Progenitor cell of endocrine pancreas (in vitro differentiated cells): ENCODE data around the gene FAM114A1. TPM values are rescaled to one million over a fixed set of nuclear protein-coding genes. Genes with fewer than 3 reads are reported as not detected.
"Not testable (repeated sequence)": the region's sequence is repeated elsewhere in the genome, so short reads cannot be mapped to it uniquely, and the experiment has no call there.

Experiments used
- DNase-seq: peaks from one replicate; pipeline ENCODE4 v3.0.0; 2021; ENCODE audit warnings: low spot score; ENCODE audit not compliant: unreplicated experiment
- H3K27ac Mint-ChIP-seq: 2 replicates; pipeline ENCODE4 v1.8.0; 2021; ENCODE audit warnings: mild to moderate bottlenecking, moderate library complexity, mixed read lengths
- H3K27me3 Mint-ChIP-seq: 2 replicates; pipeline ENCODE4 v1.8.0; 2021; ENCODE audit warnings: mixed read lengths
- H3K36me3 Mint-ChIP-seq: 2 replicates; pipeline ENCODE4 v1.8.0; 2022; ENCODE audit warnings: mixed read lengths; ENCODE audit not compliant: insufficient read depth
- H3K4me1 Mint-ChIP-seq: 2 replicates; pipeline ENCODE4 v1.8.0; 2021; ENCODE audit warnings: low read depth, mixed read lengths
- H3K4me3 Mint-ChIP-seq: 2 replicates; pipeline ENCODE4 v1.8.0; 2021; ENCODE audit warnings: low read depth, mild to moderate bottlenecking, moderate library complexity, mixed read lengths
- H3K9me3 Mint-ChIP-seq: 2 replicates; pipeline ENCODE4 v1.8.0; 2021; ENCODE audit warnings: low read depth, mixed read lengths
- total RNA-seq: library from RNA; stranded (reverse); gene quantifications from 2 replicates; pipeline ENCODE4 v1.2.1, GENCODE V29; 2021
- TF ChIP-seq, protein P1 (sequence below): fragments of 200-600 bp; sonication (generic); IDR thresholded peaks from one replicate; pipeline ENCODE4 v1.5.0; 2021; ENCODE audit warnings: antibody characterized with exemption, mild to moderate bottlenecking; ENCODE audit not compliant: unreplicated experiment

FAM114A1 gene
- total RNA-seq, 1 donor from 2014 or later, result 32.6 TPM

DNA sequence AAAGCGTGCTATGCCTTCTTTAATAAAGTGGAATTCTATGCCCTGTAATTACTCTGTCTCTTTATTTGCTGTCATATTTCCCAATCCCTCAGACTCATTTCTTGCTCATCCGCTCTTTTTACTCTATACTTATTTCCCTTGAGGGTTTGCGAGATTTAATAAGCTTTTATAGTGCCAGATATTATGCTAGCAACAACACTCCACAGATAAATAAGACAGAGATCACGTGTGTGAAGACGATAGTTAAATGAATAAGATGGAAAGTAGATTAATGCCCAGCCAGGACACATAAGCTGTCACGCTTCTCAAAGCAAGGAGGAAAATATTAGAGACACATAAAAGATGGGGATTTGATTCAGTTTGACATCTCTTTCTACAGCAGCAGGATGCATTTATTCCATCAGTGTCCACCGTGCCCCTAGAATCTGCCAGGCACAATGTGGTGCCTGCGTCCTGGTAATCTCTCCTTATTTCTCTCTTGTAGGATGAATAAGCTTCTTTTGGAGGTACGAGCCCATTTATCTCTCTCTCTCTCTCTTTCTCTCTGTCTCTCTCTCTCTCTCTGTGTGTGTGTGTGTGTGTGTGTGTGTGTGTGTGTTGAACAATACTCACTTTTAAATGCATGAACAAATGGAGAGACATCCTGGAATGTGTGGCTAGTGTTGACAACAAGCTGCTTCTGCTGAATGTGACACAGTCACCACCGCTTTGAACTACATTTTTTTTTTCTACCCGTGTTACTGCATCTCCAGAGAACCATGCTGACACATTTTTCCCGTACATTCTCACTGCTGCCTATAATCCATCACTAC lies 116.4 kb downstream of the FAM114A1 start:
- no peaks in the 10 kb centered on the region for H3K36me3 Mint-ChIP-seq
- no peak overlapping the region for H3K27ac Mint-ChIP-seq
- peaks cover 6% of the 10 kb centered on the region for H3K4me1 Mint-ChIP-seq
- no peak overlapping the region for H3K4me3 Mint-ChIP-seq
- TF ChIP-seq, protein P1, sequence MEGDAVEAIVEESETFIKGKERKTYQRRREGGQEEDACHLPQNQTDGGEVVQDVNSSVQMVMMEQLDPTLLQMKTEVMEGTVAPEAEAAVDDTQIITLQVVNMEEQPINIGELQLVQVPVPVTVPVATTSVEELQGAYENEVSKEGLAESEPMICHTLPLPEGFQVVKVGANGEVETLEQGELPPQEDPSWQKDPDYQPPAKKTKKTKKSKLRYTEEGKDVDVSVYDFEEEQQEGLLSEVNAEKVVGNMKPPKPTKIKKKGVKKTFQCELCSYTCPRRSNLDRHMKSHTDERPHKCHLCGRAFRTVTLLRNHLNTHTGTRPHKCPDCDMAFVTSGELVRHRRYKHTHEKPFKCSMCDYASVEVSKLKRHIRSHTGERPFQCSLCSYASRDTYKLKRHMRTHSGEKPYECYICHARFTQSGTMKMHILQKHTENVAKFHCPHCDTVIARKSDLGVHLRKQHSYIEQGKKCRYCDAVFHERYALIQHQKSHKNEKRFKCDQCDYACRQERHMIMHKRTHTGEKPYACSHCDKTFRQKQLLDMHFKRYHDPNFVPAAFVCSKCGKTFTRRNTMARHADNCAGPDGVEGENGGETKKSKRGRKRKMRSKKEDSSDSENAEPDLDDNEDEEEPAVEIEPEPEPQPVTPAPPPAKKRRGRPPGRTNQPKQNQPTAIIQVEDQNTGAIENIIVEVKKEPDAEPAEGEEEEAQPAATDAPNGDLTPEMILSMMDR, result no peak
- H3K9me3 Mint-ChIP-seq, result no peaks in the 10 kb centered on the region
- H3K27me3 Mint-ChIP-seq, result no peaks in the 10 kb centered on the region
- no peak for DNase-seq

DNA sequence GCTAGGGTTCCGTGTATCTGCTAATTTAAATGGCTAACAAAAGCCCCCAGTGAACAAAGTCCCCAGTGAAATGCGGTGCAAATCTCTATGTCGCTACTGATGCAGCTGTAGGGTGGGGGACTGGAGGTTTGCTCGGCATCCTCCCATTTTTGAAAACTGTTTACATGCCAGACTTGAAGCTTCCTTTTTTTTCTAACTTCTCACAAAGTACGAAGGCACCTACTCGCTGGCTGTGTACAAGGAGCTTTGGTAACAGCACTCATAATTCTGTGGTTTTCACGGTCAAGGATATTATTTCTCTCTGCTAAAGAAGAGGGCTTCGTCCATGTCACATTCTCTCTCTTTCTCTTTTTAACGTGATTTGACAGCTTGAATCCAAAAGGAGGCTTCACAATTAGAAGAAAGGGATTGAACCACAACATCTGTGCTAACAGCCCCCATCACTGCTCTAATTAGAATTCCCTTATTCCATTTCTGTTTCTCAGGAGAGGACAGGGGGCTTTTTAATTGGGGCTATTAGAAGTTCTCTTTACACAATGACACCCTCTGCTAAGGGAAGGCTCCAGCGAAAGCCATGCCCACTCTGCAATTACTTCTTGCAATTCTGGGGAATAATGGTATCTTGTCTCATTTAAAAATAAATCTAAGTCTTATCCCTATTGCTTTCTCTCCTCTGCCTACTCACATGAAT lies 117.9 kb downstream of the FAM114A1 start:
- no peaks in the 10 kb centered on the region for H3K36me3 Mint-ChIP-seq
- no peak overlapping the region for H3K4me3 Mint-ChIP-seq
- no peaks in the 10 kb centered on the region for H3K27me3 Mint-ChIP-seq
- H3K9me3 Mint-ChIP-seq, result no peaks in the 10 kb centered on the region
- TF ChIP-seq, protein P1, result no peak
- H3K4me1 Mint-ChIP-seq, result peaks cover 6% of the 10 kb centered on the region
- no peak for DNase-seq
- no peak overlapping the region for H3K27ac Mint-ChIP-seq

DNA sequence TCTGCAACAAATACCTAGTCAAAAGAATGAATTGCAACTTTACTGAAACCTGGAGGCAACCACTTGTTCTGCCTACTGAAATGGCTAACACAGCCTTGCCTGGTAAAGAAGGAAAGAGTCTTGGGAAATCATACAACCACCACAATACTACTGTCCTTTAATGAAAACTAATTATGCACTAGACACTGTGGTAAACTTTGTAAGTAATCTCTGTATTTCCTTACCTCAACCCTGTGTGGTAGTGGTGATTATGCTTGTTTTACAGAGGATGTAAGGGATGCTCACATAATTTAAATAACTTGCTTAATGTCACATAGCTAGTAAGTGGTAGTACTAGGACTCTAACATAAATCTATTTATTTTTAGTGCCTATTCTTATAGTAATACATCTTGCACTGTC lies 119.9 kb downstream of the FAM114A1 start:
- Mint-ChIP-seq H3K27ac (no peak overlapping the region), H3K27me3 (no peaks in the 10 kb centered on the region), H3K4me1 (peaks cover 6% of the 10 kb centered on the region), H3K4me3 (no peak overlapping the region), H3K9me3 (no peaks in the 10 kb centered on the region), H3K36me3 (no peaks in the 10 kb centered on the region)
- DNase-seq, result no peak
- TF ChIP-seq, protein P1, result no peak

DNA sequence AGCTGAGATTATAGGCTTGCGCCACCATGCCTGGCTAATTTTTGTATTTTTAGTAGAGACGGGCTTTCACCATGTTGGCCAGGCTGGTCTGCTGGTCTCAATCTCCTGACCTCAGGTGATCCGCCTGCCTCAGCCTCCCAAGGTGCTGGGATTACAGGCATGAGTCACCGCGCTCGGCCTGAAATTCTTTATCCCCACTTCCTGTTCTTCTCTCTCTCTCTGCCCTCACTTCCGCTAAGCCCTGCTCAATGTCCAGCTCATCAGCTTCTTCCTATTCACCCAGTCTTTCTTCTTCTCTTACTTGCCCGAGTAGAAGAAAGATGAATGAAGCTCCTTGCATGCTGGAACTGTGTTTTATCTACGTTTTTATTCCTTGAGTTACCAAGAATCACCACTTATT lies 120.7 kb downstream of the FAM114A1 start:
- not testable (repeated sequence) for H3K27ac Mint-ChIP-seq, H3K9me3 Mint-ChIP-seq, DNase-seq, H3K4me1 Mint-ChIP-seq, H3K27me3 Mint-ChIP-seq, H3K36me3 Mint-ChIP-seq, H3K4me3 Mint-ChIP-seq

DNA sequence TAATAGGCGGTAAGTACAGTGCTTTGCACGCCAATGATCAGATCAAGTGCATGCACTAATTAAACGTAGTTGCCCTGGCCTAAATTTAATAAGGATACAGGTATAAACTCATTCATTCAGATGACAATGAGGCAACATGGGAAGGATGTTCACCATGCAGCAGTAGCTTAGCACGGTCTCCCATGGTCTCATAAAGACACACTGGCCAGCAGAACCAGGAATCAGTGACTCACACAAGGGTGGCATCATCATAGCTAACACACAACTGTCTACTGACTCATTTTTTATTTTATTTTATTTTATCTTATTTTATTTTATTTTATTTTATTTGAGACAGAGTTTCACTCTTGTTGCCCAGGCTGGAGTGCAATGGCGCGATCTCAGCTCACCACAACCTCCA lies 121.9 kb downstream of the FAM114A1 start:
- Mint-ChIP-seq H3K9me3 (no peaks in the 10 kb centered on the region), H3K27me3 (no peaks in the 10 kb centered on the region)
- TF ChIP-seq, protein P1, result no peak

DNA sequence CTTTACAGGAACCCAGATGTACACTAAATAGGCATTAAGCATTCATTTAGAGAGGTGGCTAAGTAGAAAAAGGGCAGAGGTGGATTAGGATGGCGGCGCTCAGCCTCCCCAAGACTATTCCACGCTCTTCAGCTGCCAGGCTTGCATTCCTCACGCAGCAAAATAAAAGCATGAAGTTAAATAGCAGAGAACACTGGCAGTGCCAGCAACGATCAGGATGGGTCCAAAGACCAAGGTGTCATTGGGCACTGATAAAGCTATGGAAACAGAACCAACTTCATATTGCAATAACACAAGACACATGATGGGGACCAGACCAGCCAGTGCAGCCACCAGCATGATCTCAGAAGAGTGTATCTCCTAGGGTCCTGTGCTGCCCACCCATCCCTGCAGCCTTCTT lies 122.6 kb downstream of the FAM114A1 start:
- Mint-ChIP-seq H3K4me1 (peaks cover 6% of the 10 kb centered on the region), H3K27ac (no peak overlapping the region), H3K36me3 (no peaks in the 10 kb centered on the region), H3K4me3 (no peak overlapping the region), H3K9me3 (no peaks in the 10 kb centered on the region), H3K27me3 (no peaks in the 10 kb centered on the region)
- no peak for DNase-seq
- TF ChIP-seq, protein P1, result no peak

More for the DNA sequence above, 121.9 kb downstream of the FAM114A1 start:
- Mint-ChIP-seq H3K27ac (no peak overlapping the region), H3K4me1 (peaks cover 6% of the 10 kb centered on the region), H3K36me3 (no peaks in the 10 kb centered on the region), H3K4me3 (no peak overlapping the region)
- no peak for DNase-seq
